ELF-1 (cell line): Measurements from ENCODE around the gene MMP26.

Experiments
- DNase-seq: peaks from one replicate; pipeline ENCODE4 v3.0.0-alpha.2; 2016; ENCODE audit warnings: low read depth, low spot score

MMP26 gene

GRCh38 chr11:4704054-4704789 lies at the start of gene MMP26:
MMP26 (plus strand) TSS chr11:4704784.
- peak; percentile 18 for DNase-seq

GRCh38 chr11:4658629-4659445 lies 45.7 kb upstream of the MMP26 start:
- DNase-seq = no peak

- no peak for DNase-seq
These were observed 41.7 kb upstream of the MMP26 start for GRCh38 chr11:4662876-4663275.

GRCh38 chr11:4664183-4664582 lies 40.4 kb upstream of the MMP26 start:
- no peak for DNase-seq

GRCh38 chr11:4664786-4665185 lies 39.8 kb upstream of the MMP26 start:
- no peak for DNase-seq

GRCh38 chr11:4665424-4665823 lies 39.2 kb upstream of the MMP26 start:
- DNase-seq = no peak

GRCh38 chr11:4671741-4672140 lies 32.8 kb upstream of the MMP26 start:
- DNase-seq = no peak

- no peak for DNase-seq
These were observed 32.1 kb upstream of the MMP26 start for GRCh38 chr11:4672470-4672869.

- no peak for DNase-seq
These were observed 30.8 kb upstream of the MMP26 start for GRCh38 chr11:4673781-4674180.

GRCh38 chr11:4677948-4678347 lies 26.6 kb upstream of the MMP26 start:
- DNase-seq = no peak

- no peak for DNase-seq
These were observed 24.2 kb upstream of the MMP26 start for GRCh38 chr11:4680341-4680740.

- no peak for DNase-seq
These were observed 21.8 kb upstream of the MMP26 start for GRCh38 chr11:4682623-4683419.

GRCh38 chr11:4684631-4685285 lies 19.8 kb upstream of the MMP26 start:
- no peak for DNase-seq

GRCh38 chr11:4695442-4695841 lies 9.1 kb upstream of the MMP26 start:
- DNase-seq = no peak

- DNase-seq = peak; percentile 11
These were observed 7.0 kb upstream of the MMP26 start, which contains the start of gene OR51E2 for GRCh38 chr11:4697585-4697984. OR51E2 (minus strand) TSS chr11:4697853; CDS start chr11:4682711, 15,142 bp downstream.

GRCh38 chr11:4699697-4700435 lies 4.7 kb upstream of the MMP26 start:
- no peak for DNase-seq

GRCh38 chr11:4700436-4700820 lies 4.2 kb upstream of the MMP26 start:
- DNase-seq = no peak

GRCh38 chr11:4704790-4705334 lies 278 bp downstream of the MMP26 start:
- no peak for DNase-seq

GRCh38 chr11:4713241-4713640 lies 8.7 kb downstream of the MMP26 start:
- DNase-seq = no peak

- DNase-seq = no peak
These were observed 9.7 kb downstream of the MMP26 start for GRCh38 chr11:4714300-4714699.
